ENCODE results near the gene ZNF444. TPM values are rescaled to one million over a fixed set of nuclear protein-coding genes. Genes with fewer than 3 reads are reported as not detected.

The ZNF444 gene
- total RNA-seq, 2 donors from 2014 or later: 20.5 to 50.9 TPM

DNA sequence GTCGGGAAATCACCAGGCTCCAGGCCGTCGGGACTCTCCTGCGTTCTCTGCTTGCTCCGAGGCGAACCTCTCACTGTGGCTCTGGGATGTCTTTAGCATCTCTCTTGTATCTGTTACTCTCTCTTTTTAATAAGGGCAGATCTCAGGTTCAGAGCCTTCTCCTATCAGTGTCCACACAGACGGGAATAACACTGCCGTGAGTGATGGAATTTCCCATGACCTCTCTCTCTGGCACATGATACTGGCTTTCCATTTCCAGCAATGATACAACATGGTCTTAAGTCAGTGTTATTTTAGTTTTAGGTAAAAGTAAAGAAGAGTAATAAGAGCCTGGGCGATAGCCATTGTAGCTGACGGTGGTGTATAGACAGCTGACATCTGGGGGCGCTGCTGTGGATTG, 9.3 kb downstream of the ZNF444 start:
- Histone ChIP-seq H3K36me3 (peaks cover 4% of the 10 kb centered on the region), H3K27ac (no peak overlapping the region), H3K4me3 (no peak overlapping the region), H3K27me3 (no peaks in the 10 kb centered on the region), H3K4me1 (no peaks in the 10 kb centered on the region), H3K9ac (ENCODE audit: low read depth in 2 of 2, low read length in 2 of 2) (no peak overlapping the region), H3K9me3 (no peaks in the 10 kb centered on the region)
- intact Hi-C loops (cut with DNase I): no loop called here
- TF ChIP-seq, protein P1, sequence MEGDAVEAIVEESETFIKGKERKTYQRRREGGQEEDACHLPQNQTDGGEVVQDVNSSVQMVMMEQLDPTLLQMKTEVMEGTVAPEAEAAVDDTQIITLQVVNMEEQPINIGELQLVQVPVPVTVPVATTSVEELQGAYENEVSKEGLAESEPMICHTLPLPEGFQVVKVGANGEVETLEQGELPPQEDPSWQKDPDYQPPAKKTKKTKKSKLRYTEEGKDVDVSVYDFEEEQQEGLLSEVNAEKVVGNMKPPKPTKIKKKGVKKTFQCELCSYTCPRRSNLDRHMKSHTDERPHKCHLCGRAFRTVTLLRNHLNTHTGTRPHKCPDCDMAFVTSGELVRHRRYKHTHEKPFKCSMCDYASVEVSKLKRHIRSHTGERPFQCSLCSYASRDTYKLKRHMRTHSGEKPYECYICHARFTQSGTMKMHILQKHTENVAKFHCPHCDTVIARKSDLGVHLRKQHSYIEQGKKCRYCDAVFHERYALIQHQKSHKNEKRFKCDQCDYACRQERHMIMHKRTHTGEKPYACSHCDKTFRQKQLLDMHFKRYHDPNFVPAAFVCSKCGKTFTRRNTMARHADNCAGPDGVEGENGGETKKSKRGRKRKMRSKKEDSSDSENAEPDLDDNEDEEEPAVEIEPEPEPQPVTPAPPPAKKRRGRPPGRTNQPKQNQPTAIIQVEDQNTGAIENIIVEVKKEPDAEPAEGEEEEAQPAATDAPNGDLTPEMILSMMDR (IDR thresholded peaks at IDR 0.05): no peak
- DNase-seq: no peak

DNA sequence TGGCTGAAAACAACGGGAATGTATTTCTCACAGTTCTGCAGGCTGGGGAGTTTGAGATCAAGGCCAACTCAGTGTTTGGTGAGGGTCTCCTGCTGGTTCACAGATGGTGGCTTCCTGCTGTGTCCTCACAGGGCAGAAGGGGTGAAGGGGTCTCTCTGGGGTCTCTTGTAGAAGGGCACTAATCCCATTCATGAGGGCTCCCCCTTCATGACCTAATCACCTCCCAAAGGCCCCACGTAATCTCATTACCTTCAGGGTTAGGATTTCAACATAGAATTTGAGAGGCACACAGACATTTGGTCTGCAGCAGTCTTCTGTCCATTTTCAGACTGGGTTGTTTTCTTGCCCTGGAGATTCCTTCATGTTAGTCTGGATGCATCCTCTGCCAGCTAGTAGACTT, 11.6 kb downstream of the ZNF444 start:
- H3K9ac ChIP-seq (ENCODE audit: low read depth in 2 of 2, low read length in 2 of 2): no peak overlapping the region
- no peak for DNase-seq
- no peaks in the 10 kb centered on the region for H3K4me1 ChIP-seq
- TF ChIP-seq, protein P1 (IDR thresholded peaks at IDR 0.05): no peak
- H3K4me3 ChIP-seq: no peak overlapping the region
- no peak overlapping the region for H3K27ac ChIP-seq
- H3K27me3 ChIP-seq: no peaks in the 10 kb centered on the region
- H3K36me3 ChIP-seq: peaks cover 4% of the 10 kb centered on the region
- intact Hi-C loops (cut with DNase I): no loop called here
- H3K9me3 ChIP-seq: no peaks in the 10 kb centered on the region

DNA sequence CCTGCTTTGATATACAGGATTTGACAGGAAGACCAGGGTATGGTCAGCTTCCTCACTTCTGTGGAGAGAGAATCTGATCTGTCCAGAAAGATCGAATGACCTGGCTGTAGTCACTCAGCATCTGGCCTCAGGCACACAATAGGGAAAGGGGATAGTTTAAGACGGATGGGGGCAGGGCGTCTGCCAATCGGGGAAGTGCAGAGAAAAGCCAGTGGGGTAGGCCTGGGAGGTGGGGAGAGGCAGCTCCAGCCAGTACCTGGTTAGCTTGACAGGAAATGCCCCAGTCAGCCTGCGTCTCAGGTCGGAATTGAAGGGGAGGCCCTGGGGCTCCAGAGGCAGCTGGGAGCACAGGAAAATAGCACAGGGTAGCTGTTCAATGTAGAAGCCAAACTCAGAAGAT, 12.4 kb downstream of the ZNF444 start:
- no peak for DNase-seq
- no peaks in the 10 kb centered on the region for H3K27me3 ChIP-seq
- H3K4me3 ChIP-seq: no peak overlapping the region
- H3K4me1 ChIP-seq: no peaks in the 10 kb centered on the region
- H3K9me3 ChIP-seq: no peaks in the 10 kb centered on the region
- TF ChIP-seq, protein P1 (IDR thresholded peaks at IDR 0.05): no peak
- intact Hi-C loops (cut with DNase I): no loop called here
- H3K36me3 ChIP-seq: peaks cover 1% of the 10 kb centered on the region
- H3K9ac ChIP-seq (ENCODE audit: low read depth in 2 of 2, low read length in 2 of 2): no peak overlapping the region
- H3K27ac ChIP-seq: no peak overlapping the region

DNA sequence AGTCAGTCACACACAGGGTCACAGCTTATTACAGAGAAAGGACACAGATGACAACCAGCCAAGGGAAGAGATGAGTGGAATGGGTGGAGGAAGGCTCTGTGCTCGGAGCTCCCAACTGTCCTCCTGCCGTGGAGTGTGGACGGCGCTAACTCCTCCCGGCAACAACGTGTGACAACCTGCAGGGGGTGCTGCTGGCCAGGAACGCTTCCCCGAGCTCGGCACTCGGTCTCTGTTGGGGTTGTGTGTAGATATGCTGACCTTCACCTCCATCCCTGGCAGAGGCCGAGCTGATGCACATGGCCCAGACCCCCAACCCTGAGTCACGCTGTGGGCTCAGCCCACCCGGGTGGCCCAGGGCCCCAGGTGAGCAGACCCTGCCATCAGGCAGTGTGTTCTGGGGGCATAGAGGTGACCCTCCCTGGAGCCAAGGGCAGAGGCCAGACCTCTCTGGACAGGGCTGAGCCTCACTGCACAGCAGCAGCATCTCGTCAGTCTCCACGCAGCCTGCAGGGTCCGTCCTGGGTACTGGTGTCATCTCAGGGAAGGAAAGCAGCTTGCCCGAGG, 14.1 kb downstream of the ZNF444 start:
- TF ChIP-seq, protein P1 (IDR thresholded peaks at IDR 0.05): no peak
- no peaks in the 10 kb centered on the region for H3K27me3 ChIP-seq
- DNase-seq: no peak
- no peaks in the 10 kb centered on the region for H3K36me3 ChIP-seq
- no peak overlapping the region for H3K9ac ChIP-seq (ENCODE audit: low read depth in 2 of 2, low read length in 2 of 2)
- H3K27ac ChIP-seq: no peak overlapping the region
- no peak overlapping the region for H3K4me3 ChIP-seq
- no peaks in the 10 kb centered on the region for H3K9me3 ChIP-seq
- intact Hi-C loops (cut with DNase I): no loop called here
- no peaks in the 10 kb centered on the region for H3K4me1 ChIP-seq

DNA sequence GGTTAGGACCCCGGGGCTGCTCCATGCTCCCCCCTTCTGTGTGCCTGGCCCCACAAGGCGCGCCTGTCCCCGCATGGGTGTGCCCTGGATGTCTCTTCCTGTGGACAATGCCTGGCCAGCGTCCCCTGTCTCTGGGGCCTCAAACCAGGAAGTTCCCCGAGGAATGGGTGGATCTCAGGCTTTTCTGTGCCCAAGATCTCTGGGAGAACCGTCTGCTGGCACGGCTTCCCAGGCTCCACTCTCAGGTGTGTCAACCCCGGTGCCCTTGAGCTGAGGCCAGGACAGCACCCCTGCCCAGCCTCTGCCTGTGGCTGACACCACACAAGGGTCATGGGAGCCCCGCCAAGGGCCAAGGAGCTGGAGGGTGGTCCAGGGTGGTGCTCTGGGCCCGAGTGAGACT, 15.7 kb downstream of the ZNF444 start:
- H3K27ac ChIP-seq: peak overlapping the region; percentile 54
- H3K4me1 ChIP-seq: no peaks in the 10 kb centered on the region
- intact Hi-C loops (cut with DNase I): no loop called here
- H3K9ac ChIP-seq (ENCODE audit: low read depth in 2 of 2, low read length in 2 of 2): peak overlapping the region in 1 of 2 donors; percentile 31
- TF ChIP-seq, protein P1 (IDR thresholded peaks at IDR 0.05): no peak
- H3K9me3 ChIP-seq: no peaks in the 10 kb centered on the region
- H3K36me3 ChIP-seq: no peaks in the 10 kb centered on the region
- DNase-seq: peak; percentile 67
- no peak overlapping the region for H3K4me3 ChIP-seq
- H3K27me3 ChIP-seq: no peaks in the 10 kb centered on the region
